ENCODE data around the gene DGKQ. TPM values are rescaled to one million over a fixed set of nuclear protein-coding genes. Genes with fewer than 3 reads are reported as not detected.

Gene DGKQ
- total RNA-seq, 1 donor from 2014 or later, result 18.8 TPM

GRCh38 chr4:917992-918391 is 55.4 kb downstream of the DGKQ start:
- Histone ChIP-seq H3K4me1 (peaks cover 13% of the 10 kb centered on the region), H3K36me3 (peaks cover 8% of the 10 kb centered on the region), H3K27me3 (ENCODE audit: low read depth) (no peaks in the 10 kb centered on the region), H3K4me3 (no peak overlapping the region), H3K9me3 (no peaks in the 10 kb centered on the region), H3K27ac (no peak overlapping the region)
- DNase-seq (no peak), ATAC-seq (no peak)
- no peak for TF ChIP-seq CTCF (IDR thresholded peaks at IDR 0.05)
- intact Hi-C loops (cut with DNase I), result no loop called here

GRCh38 chr4:917466-917865 is 55.9 kb downstream of the DGKQ start:
- peaks cover 10% of the 10 kb centered on the region for H3K36me3 ChIP-seq
- DNase-seq, result peak; percentile 15
- no peak overlapping the region for H3K4me3 ChIP-seq
- TF ChIP-seq CTCF (IDR thresholded peaks at IDR 0.05), result no peak
- intact Hi-C loops (cut with DNase I), result no loop called here
- H3K4me1 ChIP-seq, result peaks cover 16% of the 10 kb centered on the region
- H3K27ac ChIP-seq, result no peak overlapping the region
- no peak for ATAC-seq
- no peaks in the 10 kb centered on the region for H3K27me3 ChIP-seq (ENCODE audit: low read depth)
- H3K9me3 ChIP-seq, result no peaks in the 10 kb centered on the region

GRCh38 chr4:915595-915994 is 57.8 kb downstream of the DGKQ start:
- peak; percentile 70 to 74 for ATAC-seq
- no peak overlapping the region for H3K27ac ChIP-seq
- intact Hi-C loops (cut with DNase I), result no loop called here

GRCh38 chr4:915041-915474 is 58.3 kb downstream of the DGKQ start:
- ATAC-seq (peak; percentile 44 to 70), DNase-seq (peak; percentile 55)
- H3K4me1 ChIP-seq, result peaks cover 25% of the 10 kb centered on the region
- no peaks in the 10 kb centered on the region for H3K9me3 ChIP-seq
- peak overlapping the region; percentile 27 for H3K4me3 ChIP-seq
- no peak for TF ChIP-seq CTCF (IDR thresholded peaks at IDR 0.05)
- H3K27ac ChIP-seq, result no peak overlapping the region
- peaks cover 32% of the 10 kb centered on the region for H3K36me3 ChIP-seq
- H3K27me3 ChIP-seq (ENCODE audit: low read depth), result no peaks in the 10 kb centered on the region
- intact Hi-C loops (cut with DNase I), result no loop called here

More at GRCh38 chr4:915595-915994, 57.8 kb downstream of the DGKQ start:
- Histone ChIP-seq H3K36me3 (peaks cover 28% of the 10 kb centered on the region), H3K4me1 (peaks cover 25% of the 10 kb centered on the region), H3K9me3 (no peaks in the 10 kb centered on the region), H3K4me3 (peak overlapping the region; percentile 27), H3K27me3 (ENCODE audit: low read depth) (no peaks in the 10 kb centered on the region)
- no peak for TF ChIP-seq CTCF (IDR thresholded peaks at IDR 0.05)
- peak; percentile 38 for DNase-seq

- no peaks in the 10 kb centered on the region for H3K27me3 ChIP-seq (ENCODE audit: low read depth)
- peaks cover 25% of the 10 kb centered on the region for H3K4me1 ChIP-seq
- peak; percentile 35 for DNase-seq
- no peaks in the 10 kb centered on the region for H3K9me3 ChIP-seq
- TF ChIP-seq CTCF (IDR thresholded peaks at IDR 0.05), result no peak
- intact Hi-C loops (cut with DNase I), result no loop called here
- peaks cover 33% of the 10 kb centered on the region for H3K36me3 ChIP-seq
- no peak overlapping the region for H3K4me3 ChIP-seq
- no peak overlapping the region for H3K27ac ChIP-seq
- no peak for ATAC-seq
These were observed 58.8 kb downstream of the DGKQ start for GRCh38 chr4:914531-914930.

DNA sequence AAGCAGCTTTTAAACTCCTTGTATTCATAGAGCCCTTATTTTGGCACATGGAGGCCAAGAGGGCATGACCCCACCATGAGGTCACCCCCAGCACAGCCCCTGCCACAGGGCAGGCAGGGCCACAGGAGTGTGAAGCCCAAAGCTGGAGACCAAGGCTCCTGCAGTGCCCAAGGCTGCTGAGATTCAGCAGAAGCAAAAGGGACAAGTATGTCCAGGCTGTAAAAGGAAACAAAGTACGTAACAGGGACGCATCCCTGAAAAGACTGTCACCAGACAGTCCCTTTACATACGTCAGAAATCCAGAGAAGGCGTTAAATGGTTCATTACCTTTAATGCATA is 60.1 kb downstream of the DGKQ start:
- intact Hi-C loops (cut with DNase I), result no loop called here
- no peak for TF ChIP-seq CTCF (IDR thresholded peaks at IDR 0.05)
- Histone ChIP-seq H3K4me3 (no peak overlapping the region), H3K36me3 (peaks cover 40% of the 10 kb centered on the region), H3K27ac (peak overlapping the region; percentile 78), H3K9me3 (no peaks in the 10 kb centered on the region), H3K4me1 (peaks cover 30% of the 10 kb centered on the region), H3K27me3 (ENCODE audit: low read depth) (no peaks in the 10 kb centered on the region)
- ATAC-seq (no peak), DNase-seq (no peak)
